Smooth muscle cell (in vitro differentiated cells): ENCODE data around the gene MYL2. TPM values are rescaled to one million over a fixed set of nuclear protein-coding genes. Genes with fewer than 3 reads are reported as not detected.

Experiments
- DNase-seq: peaks from one replicate; lab custom pipeline; 2025; ENCODE audit not compliant: unreplicated experiment; lab: John Stamatoyannopoulos, UW
- H2AFZ ChIP-seq: fragments of 200-600 bp; sonication (generic); 2 replicates; pipeline ENCODE4 v1.6.0; 2016; ENCODE audit warnings: antibody characterized with exemption, low read depth, mild to moderate bottlenecking
- H3F3A ChIP-seq: fragments of 200-600 bp; sonication (generic); 2 replicates; pipeline ENCODE4 v1.6.0; 2017; ENCODE audit warnings: antibody characterized with exemption, low read depth
- H3K27ac ChIP-seq: fragments of 200-600 bp; sonication (generic); 2 replicates; pipeline ENCODE4 v1.5.1; 2016; ENCODE audit warnings: low read depth, mild to moderate bottlenecking
- H3K27me3 ChIP-seq: fragments of 200-600 bp; sonication (generic); 2 replicates; pipeline ENCODE4 v1.6.1; 2016; ENCODE audit warnings: low read depth, mild to moderate bottlenecking
- H3K36me3 ChIP-seq: fragments of 200-600 bp; sonication (generic); 2 replicates; pipeline ENCODE4 v1.5.1; 2016; ENCODE audit warnings: low read depth
- H3K4me1 ChIP-seq: fragments of 200-600 bp; sonication (generic); 2 replicates; pipeline ENCODE4 v1.5.1; 2016; ENCODE audit warnings: low read depth
- H3K4me2 ChIP-seq: fragments of 200-600 bp; sonication (generic); 2 replicates; pipeline ENCODE4 v1.6.0; 2016; ENCODE audit warnings: mild to moderate bottlenecking
- H3K4me3 ChIP-seq: fragments of 200-600 bp; sonication (generic); 2 replicates; pipeline ENCODE4 v1.5.1; 2016; ENCODE audit warnings: mild to moderate bottlenecking
- H3K79me2 ChIP-seq: fragments of 200-600 bp; sonication (generic); 2 replicates; pipeline ENCODE4 v1.6.0; 2016; ENCODE audit warnings: low read depth, mild to moderate bottlenecking
- H3K9ac ChIP-seq: fragments of 200-600 bp; sonication (generic); 2 replicates; pipeline ENCODE4 v1.6.0; 2016; ENCODE audit warnings: low read depth
- H3K9me3 ChIP-seq: fragments of 200-600 bp; sonication (generic); replicated peaks from 2 replicates; pipeline ENCODE4 v1.5.1; 2016; ENCODE audit warnings: low read depth
- H4K20me1 ChIP-seq: fragments of 200-600 bp; sonication (generic); 2 replicates; pipeline ENCODE4 v1.6.0; 2016; ENCODE audit warnings: low read depth
- WGBS: methylation state at CpG from one replicate; pipeline ENCODE4 v1.1.7; 2016; ENCODE audit warnings: low lambda C conversion rate; 5-methylcytosine and 5-hydroxymethylcytosine counted together
- polyA plus RNA-seq: library from polyadenylated mRNA; unstranded; fragments of >200 nt; fragmentation: Nextera tagmentation; extraction: Ambion mirVana; gene quantifications from 2 replicates; pipeline ENCODE4 v1.2.1, GENCODE V29; 2016
- total RNA-seq: library from RNA; depleted of rRNA; stranded (reverse); fragments of >200 nt; gene quantifications from 2 replicates; pipeline ENCODE4 v1.2.3, GENCODE V29; 2014
- TF ChIP-seq, protein P1 (sequence below): fragments of 200-600 bp; sonication (generic); IDR thresholded peaks from 2 replicates; pipeline ENCODE4 v1.5.1; 2017; ENCODE audit warnings: borderline replicate concordance, mild to moderate bottlenecking, antibody characterized with exemption; ENCODE audit not compliant: insufficient read depth, poor library complexity, severe bottlenecking

MYL2 gene
- total and polyA plus RNA-seq, 2 experiments from 2014 or later: not detected

DNA sequence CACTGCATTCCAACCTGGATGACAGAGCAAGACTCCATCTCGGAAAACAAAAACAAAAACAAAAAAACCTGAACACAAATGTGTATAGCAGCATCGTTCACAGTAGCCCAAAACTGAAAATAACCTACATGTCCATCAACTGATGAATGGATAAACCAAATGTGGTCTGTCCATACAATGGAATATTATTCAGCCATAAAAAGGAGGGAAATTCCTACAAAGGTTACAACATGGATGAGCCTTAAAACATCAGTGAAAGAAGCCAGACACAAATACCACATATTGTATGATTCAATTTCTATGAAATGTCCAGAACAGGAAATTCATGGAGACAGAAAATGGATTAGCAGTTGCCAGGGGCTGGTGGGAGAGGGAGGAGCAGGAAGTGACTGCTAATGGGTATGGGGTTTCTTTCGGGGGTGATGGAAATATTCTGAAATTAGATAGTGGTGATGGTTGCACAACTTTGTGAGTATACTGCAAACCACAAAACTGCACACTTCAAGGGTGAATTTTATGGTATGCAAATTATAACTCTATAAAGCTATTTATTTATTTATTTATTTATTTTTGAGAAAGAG lies 4.0 kb downstream of the MYL2 start:
- TF ChIP-seq, protein P1, sequence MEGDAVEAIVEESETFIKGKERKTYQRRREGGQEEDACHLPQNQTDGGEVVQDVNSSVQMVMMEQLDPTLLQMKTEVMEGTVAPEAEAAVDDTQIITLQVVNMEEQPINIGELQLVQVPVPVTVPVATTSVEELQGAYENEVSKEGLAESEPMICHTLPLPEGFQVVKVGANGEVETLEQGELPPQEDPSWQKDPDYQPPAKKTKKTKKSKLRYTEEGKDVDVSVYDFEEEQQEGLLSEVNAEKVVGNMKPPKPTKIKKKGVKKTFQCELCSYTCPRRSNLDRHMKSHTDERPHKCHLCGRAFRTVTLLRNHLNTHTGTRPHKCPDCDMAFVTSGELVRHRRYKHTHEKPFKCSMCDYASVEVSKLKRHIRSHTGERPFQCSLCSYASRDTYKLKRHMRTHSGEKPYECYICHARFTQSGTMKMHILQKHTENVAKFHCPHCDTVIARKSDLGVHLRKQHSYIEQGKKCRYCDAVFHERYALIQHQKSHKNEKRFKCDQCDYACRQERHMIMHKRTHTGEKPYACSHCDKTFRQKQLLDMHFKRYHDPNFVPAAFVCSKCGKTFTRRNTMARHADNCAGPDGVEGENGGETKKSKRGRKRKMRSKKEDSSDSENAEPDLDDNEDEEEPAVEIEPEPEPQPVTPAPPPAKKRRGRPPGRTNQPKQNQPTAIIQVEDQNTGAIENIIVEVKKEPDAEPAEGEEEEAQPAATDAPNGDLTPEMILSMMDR: no peak
- no peaks in the 10 kb centered on the region for H3K79me2 ChIP-seq
- 83% methylated on average over 3 of the region's 3 CpGs for WGBS

GRCh38 chr12:110913119-110914056 lies 7.0 kb downstream of the MYL2 start:
- 91% methylated on average over 14 of the region's 14 CpGs for WGBS
- no peak overlapping the region for H2AFZ ChIP-seq
- no peak overlapping the region for H3K9ac ChIP-seq

More for the DNA sequence above, 4.0 kb downstream of the MYL2 start:
- DNase-seq: no peak
- H3K36me3 ChIP-seq: no peaks in the 10 kb centered on the region
- no peak overlapping the region for H3K4me2 ChIP-seq
- H3F3A ChIP-seq: no peaks in the 10 kb centered on the region
- no peak overlapping the region for H2AFZ ChIP-seq
- H3K27me3 ChIP-seq: peaks cover 6% of the 10 kb centered on the region
- no peaks in the 10 kb centered on the region for H4K20me1 ChIP-seq
- H3K4me1 ChIP-seq: no peaks in the 10 kb centered on the region
- no peak overlapping the region for H3K27ac ChIP-seq
- H3K9me3 ChIP-seq: no peaks in the 10 kb centered on the region
- H3K9ac ChIP-seq: no peak overlapping the region
- no peak overlapping the region for H3K4me3 ChIP-seq

GRCh38 chr12:110912263-110912662 lies 8.1 kb downstream of the MYL2 start:
- TF ChIP-seq, protein P1: no peak
- Histone ChIP-seq H3K27ac (no peak overlapping the region), H3K9me3 (no peaks in the 10 kb centered on the region), H3K4me2 (no peak overlapping the region), H3K27me3 (no peaks in the 10 kb centered on the region), H3K4me3 (no peak overlapping the region), H3F3A (no peaks in the 10 kb centered on the region), H3K36me3 (no peaks in the 10 kb centered on the region), H4K20me1 (no peaks in the 10 kb centered on the region), H3K4me1 (no peaks in the 10 kb centered on the region), H3K79me2 (no peaks in the 10 kb centered on the region), H2AFZ (no peak overlapping the region), H3K9ac (no peak overlapping the region)
- WGBS: 96% methylated on average over 6 of the region's 6 CpGs
- no peak for DNase-seq

More at GRCh38 chr12:110913119-110914056, 7.0 kb downstream of the MYL2 start:
- H3K27ac ChIP-seq: no peak overlapping the region
- H3K27me3 ChIP-seq: no peaks in the 10 kb centered on the region
- no peaks in the 10 kb centered on the region for H4K20me1 ChIP-seq
- no peaks in the 10 kb centered on the region for H3K36me3 ChIP-seq
- TF ChIP-seq, protein P1: no peak
- no peaks in the 10 kb centered on the region for H3F3A ChIP-seq
- H3K4me3 ChIP-seq: no peak overlapping the region
- no peaks in the 10 kb centered on the region for H3K4me1 ChIP-seq
- no peak for DNase-seq
- H3K79me2 ChIP-seq: no peaks in the 10 kb centered on the region
- no peak overlapping the region for H3K4me2 ChIP-seq
- H3K9me3 ChIP-seq: no peaks in the 10 kb centered on the region
